Stimulated activated CD8-positive, alpha-beta memory T cell treated with anti-CD3 and anti-CD28 coated beads, Interleukin-4, amount 100 ng/mL, for 48 hours (primary cell): ENCODE results near the gene CREB3L2.
A peak's percentile ranks its signal among the peaks of the same experiment; 100 is the strongest.
"Not testable (repeated sequence)": the region's sequence is repeated elsewhere in the genome, so short reads cannot be mapped to it uniquely, and the experiment has no call there.

Experiments used
- DNase-seq: peaks from one replicate; pipeline ENCODE4 v3.0.0-alpha.2; 2020

Gene CREB3L2, protein sequence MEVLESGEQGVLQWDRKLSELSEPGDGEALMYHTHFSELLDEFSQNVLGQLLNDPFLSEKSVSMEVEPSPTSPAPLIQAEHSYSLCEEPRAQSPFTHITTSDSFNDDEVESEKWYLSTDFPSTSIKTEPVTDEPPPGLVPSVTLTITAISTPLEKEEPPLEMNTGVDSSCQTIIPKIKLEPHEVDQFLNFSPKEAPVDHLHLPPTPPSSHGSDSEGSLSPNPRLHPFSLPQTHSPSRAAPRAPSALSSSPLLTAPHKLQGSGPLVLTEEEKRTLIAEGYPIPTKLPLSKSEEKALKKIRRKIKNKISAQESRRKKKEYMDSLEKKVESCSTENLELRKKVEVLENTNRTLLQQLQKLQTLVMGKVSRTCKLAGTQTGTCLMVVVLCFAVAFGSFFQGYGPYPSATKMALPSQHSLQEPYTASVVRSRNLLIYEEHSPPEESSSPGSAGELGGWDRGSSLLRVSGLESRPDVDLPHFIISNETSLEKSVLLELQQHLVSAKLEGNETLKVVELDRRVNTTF

DNA sequence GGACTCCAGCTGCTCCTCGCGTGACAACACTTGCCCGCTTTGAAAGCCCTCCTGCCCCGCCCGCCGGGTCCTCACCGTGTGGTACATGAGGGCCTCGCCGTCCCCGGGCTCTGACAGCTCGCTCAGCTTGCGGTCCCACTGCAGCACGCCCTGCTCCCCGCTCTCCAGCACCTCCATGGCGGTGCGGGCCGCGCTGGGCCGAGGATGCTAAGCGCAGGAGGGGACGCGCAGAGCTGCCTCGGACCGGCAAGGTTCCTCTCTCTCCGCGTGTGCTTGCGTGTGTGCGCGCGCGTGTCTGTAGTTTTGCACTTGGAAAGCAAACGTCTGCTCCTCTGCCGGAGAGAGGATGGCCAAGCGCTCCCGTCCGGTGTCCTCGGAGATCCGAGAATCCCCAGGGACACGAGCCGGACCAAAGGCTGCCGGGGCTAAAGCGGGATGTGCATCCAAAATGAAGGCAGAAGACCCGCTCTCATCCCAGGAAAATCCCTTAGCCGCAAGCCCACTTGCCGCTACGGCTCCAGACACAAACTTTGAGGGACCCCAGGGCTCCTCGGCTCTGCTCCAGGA is at the start of gene CREB3L2:
Gene CREB3L2, minus strand, starts transcription at position 558 of the 567 bp plus-strand sequence. Its CDS starts 381 bp downstream, at position 177.
- DNase-seq = peak; percentile 76

DNA sequence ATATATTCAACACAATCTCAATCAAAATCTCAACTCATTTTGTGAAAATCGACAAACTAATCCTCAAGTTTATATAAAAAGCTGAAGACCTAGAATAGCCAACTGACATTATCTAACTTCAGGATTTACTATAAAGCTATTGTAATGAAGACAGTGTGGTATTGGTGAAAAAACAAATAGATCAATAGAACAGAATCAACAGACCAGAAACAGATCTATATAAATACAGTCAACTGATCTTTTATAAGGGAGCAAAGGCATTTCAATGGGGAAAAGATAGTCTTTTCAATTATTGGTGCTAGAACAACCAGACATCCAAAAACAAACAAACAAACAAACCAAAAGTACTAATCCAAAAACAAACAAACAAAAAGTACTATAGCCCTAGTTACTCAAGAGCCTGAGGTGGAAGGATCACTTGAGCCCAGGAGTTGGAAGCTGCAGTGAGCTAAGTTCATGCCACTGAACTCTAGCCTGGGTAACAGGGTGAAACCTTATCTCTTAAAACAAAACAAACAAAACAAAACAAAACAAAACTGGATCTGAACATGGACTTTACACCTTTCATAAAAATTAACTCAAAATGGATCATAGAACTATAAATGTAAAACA is 47.7 kb upstream of the CREB3L2 start:
- no peak for DNase-seq

DNA sequence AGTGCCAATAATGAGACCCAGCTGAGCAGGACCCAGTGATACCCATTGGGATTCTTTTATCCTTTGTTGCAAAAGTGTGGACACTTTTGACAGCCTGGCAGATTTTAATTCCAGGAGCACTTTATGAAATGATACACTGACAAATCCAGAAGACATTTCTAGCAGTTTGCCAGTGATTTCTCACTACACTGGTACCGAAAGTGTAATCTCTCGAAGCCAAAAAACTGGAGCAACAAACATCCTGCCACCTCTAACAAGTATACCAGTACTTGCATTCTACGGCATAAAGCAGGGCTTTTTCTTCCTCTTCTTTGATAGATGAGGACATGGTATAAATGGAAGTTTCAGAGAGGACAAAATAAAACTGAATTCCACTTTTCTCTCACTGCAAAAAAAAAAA is 46.0 kb upstream of the CREB3L2 start:
- no peak for DNase-seq

DNA sequence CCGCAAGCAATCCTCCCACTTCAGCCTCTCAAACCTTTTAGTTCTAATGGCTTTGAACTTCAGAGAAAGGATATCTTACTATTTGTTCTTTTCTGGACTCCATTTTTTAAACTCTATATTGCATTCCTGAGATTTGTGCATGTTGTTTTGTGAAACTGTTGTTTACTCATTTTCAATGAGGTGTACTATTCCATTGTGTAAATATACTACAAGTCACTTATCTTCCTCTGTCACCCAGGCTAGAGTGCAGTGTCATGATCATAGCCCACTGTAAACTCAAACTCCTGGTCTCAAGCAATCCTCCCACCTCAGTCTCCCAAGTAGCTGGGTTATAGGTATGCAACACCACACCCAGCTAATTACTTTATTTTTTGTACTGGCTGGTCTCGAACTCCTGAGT is 43.0 kb upstream of the CREB3L2 start:
- no peak for DNase-seq

DNA sequence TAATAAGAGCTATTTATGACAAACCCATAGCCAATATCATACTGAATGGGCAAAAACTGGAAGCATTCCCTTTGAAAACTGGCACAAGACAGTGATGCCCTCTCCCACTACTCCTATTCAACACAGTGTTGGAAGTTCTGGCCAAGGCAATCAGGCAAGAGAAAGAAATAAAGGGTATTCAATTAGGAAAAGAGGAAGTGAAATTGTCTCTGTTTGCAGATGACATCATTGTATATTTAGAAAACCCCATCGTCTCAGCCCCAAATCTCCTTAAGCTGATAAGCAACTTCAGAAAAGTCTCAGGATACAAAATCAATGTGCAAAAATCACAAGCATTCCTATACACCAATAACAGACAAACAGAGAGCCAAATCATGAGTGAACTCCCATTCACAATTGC is 38.2 kb upstream of the CREB3L2 start:
- not testable (repeated sequence) for DNase-seq

DNA sequence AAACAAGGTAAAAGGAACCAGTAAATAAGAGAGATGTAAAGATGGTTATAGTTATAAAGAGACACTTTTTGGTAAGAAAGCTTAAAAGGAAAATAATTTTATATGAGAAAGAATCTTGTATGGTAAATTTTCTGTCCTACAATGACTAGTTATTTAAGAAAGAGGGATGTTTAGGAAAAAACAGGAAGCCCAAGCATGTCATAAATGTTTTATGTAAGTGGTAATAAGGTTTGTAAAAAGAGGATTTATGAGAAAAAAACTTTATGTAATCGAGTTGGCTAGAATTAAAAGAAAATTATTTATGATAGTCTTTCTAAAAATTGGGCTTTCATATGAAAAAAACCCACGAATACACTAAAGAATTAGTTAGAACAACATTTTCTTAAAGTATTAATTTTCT is 34.2 kb upstream of the CREB3L2 start:
- DNase-seq = no peak

DNA sequence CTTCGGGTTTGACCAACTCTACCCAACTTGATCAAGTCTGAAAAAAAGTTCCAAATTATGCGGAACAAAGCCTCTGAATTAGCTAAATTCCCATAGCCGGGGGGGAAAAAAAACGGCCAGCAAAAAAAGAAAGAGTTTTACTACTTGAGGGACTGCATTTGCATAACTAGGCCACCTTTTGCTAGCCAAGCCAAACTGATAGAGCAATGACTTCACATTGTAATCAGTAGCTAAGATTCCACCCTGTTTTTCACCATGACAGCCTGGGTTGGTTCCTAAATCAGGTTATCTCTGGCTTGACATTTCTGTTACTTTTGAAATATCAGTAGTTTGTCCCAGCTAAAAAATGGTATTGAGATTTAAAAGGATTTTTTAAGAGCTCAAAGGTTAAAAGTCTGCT is 31.4 kb upstream of the CREB3L2 start:
- no peak for DNase-seq

DNA sequence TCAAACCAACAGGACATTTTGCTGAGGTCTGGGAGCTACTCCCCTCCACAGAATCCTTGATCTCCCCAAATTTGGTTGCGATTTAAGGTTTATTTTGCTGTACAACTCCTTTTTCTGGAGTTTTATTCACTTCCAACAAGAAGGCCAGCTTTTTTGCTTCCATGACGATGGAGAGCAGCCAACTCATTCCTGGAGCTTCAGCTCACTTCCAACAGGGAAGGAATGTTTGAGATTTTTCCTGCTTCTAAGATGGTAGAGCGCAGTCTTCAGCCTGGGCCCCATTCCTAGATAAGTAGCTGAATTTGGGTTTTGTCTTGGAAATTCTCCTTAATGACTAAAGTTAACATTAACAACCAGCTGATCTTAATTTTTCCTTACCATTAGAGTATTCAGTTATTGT is 30.9 kb upstream of the CREB3L2 start:
- DNase-seq = no peak

DNA sequence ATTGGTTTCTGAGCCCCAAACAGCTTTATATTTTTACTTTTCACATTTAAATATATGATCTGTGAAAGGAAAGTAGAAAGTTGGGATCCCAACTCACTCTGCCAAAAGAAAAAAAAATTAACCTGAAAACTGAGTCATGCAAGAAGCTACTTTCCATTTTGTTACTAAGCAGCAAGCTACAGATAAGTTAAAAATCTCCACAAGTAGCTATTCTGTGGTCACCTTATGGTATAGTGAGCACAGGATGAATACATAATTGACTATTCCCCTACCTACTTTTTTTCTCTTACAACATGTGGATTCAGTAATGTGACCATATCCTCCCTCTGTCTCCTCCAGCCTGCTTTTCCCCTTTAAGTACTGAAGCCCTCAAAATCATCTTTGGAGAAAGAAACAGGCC is 30.3 kb upstream of the CREB3L2 start:
- DNase-seq = no peak

DNA sequence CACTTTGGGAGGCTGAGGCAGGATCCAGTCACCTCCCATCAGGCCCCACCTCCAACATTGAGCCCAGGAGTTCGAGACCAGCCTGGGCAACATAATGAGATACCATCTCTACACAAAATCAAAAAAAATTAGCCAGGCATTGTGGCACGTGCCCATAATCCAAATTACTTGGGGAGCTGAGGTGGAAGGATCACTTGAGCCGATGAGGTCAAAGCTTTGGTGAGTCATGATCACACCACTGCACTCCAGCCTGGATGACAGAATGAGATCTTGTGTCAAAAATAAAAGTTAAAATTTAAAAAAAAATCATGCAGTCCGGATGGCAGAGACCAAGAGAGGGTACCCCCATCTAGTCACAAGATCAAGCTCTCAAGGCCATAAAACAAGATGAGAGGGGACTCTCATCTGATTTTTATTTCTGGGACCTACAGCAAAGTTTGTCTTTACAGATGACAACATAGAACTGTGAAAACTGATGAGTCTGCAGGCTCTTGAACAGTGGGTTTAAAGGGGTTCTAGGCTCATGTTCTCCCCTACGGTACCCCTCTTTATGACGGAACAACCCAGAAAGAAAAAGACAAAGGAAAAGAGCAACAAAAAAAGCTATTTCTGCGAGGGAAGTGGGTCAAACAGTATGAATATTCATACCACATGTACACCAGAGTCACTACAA is 28.9 kb upstream of the CREB3L2 start:
- no peak for DNase-seq

DNA sequence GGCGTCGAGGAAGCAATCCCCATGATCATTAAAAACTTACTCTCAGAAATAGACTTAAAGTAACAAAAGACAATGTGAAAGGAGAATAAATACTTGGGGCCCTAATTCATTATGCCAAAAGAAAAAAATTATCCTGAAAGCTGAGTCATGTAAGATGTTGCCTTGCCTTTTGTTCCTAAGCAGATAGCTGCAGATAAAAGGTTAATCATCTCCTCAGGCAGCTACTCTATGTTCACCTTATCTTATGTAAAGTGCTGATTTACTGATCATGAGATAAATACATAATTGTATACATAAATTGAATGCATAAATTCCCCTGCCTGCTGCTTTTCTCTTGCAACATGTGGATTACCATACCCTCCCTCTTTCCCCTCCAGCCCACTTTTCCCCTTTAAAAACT is 28.1 kb upstream of the CREB3L2 start:
- no peak for DNase-seq

DNA sequence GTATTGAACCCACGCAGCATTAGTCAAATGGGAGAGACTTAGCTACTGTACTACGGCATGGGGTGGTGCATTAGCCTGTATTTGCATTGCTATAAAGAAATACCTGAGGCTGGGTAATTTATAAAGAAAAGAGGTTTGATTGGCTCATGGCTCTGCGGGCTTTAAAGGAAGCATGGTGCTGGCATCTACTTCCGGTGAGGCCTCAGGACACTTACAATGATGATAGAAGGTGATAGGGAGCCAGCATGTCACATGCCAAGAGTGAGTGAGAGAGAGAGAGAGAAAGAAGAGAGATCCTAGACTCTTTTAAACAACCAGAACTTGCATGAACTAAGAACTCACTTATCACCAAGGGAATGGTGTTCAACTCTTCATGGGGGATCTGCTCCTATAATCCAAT is 27.2 kb upstream of the CREB3L2 start:
- DNase-seq = no peak

DNA sequence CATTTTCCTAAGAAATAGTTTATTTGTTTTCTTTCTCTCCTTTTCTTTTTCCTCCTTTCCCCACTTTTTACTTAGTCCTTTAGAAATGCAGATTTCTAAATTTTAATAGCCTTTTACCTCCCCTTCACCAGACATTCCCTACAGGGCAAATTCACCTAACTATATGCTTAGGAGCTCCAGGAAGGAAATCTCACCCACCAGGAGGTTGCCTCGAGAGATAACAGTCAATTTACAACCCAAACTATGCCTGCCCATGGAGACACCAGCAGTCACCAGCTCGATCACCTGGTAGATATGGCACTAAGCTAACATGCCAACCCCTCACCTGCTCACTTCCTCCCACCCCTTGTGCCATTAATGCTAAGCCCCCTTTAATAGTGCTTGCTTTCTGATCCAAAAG is 25.2 kb upstream of the CREB3L2 start:
- no peak for DNase-seq

DNA sequence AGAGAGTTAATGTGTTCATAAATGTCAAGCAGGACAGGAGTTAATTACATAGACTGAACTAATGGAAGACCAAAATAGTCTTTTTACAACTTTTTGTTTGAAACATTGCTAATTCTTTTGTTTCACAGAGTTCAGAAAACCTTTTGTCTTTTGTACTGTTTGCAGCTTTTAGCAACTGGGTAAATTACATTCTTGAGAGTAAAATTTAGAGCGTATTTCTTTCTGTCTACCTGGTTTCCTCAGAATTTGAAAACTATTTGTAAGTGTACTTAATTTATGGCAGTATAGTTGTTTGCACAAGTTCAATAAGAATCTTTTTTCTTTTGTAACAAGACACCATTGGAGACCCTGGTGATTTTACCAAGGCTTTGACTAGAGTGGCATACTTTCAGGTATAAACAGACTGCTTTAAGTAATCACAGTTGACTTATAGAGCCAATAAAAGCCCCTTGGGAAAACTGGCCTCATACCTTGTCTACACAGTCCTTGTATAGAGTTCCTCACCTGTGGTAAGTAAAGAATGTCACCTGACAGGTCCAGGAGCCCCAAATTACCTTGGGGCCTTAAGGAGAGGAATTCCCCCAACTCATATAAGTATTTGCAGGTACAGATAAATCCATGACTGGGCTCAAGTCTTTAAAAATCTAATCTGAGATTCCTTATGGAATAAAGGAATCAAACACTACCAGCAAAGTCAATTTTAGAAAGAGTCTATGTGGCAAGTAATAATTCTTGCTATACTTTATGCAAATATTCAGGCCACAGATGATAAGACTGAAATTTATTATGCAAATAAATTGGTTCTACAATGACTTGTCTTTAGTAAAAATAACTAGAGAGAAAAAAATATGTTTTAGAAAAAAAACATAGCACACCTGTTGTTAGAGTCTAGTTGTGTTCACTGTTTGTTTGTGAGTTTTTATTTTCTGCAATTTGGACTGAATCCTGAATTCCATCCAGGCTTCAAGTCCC is 23.6 kb upstream of the CREB3L2 start:
- DNase-seq = no peak

DNA sequence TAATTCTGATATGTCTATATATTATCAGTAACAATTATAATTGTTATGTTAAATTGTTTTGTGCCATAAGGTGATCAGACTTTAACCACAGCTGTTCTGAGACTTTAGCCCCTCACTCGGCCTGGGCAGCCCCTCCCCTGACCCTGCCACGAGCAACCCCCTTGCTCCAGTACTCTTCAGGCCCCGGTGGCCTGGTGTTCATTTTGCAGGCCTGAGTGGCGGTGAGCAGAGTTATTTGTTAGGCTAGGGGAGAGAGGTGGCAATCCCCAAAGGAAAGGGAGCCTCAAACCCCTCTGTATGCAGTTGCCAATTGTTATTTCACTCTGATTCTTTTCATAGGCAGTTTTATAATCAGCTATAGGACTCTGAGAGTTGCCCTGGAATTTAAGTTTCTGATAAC is 22.9 kb upstream of the CREB3L2 start:
- DNase-seq = no peak

DNA sequence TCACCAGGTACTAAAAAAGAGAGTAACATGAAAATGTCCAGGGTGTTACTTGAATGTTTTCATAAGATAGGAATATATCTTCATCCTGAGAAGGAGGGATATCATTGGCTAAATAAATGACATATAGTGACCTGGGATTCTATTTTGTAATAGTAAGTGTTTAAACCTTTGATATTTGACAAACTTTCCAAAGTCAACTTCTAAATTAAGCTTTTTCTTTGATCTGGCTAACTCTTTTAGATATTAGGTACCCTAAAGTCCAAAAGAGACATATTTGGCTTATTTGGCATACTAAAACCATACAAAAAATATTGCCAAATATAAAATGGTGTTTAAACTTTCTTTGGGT is 22.4 kb upstream of the CREB3L2 start:
- no peak for DNase-seq

DNA sequence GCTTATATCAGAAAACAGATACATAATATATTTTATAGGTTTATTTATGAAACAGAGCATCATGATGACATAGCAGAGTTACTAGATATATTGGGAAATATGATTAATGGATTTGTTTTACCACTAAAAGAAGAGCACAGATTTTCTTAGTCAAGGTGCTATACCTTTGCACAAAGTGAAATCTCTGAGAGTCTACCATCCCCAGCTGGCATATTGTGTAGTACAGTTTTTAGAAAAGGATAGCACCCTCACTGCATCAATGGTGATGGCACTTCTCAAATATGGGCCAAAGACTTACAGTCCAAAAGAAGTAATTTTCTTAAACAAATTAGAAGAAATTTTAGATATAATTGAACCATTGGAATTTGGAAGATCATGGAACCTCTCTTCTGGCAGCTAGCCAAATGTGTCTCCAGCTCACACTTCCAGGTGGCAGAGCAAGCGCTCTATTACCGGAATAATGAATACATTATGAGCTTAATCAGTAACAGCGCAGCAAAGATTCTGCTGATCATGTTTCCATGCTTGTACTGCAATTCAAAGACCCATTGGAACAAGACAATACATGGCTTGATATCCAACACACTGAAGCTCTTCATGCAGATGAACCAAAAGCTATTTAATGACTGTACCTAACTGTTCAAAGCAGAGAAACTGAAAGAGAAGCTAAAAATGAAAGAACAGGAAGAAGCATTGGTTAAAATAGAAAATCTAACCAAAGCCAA is 21.9 kb upstream of the CREB3L2 start:
- DNase-seq = no peak

DNA sequence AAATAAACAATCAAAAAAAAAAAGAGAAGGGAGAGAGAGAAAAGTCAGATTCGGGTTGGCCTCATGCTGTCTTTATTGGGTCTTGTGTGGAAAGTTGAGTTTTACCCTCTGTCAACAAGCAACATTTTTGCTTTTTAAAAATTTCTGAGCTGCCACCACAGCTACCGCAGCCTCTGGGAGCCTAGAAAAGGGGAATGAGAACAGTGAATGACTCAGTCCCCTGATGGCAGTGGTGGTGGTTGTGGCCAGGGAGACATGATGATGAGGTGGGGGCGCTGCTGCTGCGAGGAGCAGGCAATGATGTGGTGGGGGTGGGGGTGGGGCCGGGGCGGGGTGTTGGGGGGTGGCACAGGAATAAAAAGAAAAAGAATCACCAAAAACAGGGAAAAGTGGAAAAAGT is 20.0 kb upstream of the CREB3L2 start:
- DNase-seq = no peak

DNA sequence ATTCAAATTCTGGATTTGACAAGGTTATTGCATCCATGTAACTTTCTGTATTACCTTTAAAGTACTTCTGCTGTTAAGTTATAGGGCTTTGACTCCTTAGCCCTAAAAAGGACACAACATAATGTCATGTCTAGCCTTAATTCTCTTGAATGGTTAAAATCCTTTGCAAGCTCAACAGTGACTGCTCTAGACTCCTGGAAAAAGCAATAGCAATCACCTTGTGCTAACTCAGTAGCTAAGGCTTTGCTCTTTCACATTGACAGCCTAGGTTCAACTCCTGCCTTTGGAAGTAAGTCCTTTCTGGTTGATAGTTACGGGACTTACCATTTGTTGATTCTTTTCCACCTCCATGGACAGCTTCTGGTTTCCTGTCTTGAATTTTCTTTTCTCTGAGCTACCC is 16.1 kb upstream of the CREB3L2 start:
- no peak for DNase-seq

DNA sequence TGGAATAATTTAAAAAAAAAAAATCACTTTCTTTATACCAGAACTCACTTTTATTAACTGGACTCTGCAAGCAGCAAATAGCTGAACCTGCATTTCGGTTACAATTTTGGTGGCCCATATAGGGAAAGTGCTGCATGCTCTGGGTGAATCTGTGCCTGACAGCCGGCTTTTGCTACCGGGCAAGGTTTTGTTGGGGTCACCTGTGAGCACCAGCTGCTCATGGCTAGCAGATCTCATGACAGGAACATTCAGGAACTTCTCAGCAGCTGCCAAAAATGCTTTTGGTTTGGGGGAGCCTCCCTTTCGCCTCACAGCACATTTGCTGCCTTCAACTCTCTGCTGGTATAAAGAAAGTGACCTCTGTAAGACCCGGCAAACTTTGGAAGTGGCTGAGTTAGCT is 13.2 kb upstream of the CREB3L2 start:
- DNase-seq = no peak

DNA sequence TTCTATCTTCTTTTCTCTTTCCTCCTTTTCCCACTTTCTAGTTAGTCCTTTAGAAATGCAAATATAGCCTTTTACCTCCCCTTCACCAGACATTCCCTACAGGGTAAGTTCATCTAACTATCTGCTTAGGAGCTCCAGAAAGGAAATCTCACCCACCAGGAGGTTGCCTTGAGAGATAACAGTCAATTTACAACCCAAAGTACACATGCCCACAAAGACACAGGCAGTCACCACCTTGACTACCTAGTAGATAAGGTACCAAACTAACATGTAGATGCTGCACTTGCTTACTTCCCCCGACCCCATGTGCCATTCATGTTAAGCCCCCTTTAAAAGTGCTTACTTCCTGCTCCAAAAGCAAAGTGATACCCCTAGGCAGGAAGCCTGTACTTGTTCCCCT is 12.8 kb upstream of the CREB3L2 start:
- DNase-seq = no peak

DNA sequence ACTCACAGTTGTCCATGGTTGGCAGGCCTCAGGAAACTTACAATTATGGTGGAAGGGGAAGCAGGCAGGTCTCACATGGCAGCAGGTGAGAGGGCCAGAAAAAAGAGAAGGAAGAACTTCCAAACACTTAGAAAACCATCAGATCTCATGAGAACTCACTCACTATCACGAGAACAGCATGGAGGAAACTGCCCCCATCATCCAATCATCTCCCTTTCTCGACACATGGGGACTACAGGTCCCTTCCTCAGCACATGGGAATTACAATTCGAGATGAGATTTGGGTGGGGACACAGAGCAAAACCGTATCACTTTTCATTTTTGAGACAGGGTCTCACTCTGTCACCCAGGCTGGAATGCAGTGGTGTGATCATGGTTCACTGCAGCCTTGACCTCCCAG is 12.3 kb upstream of the CREB3L2 start:
- not testable (repeated sequence) for DNase-seq
